Common myeloid progenitor, CD34-positive (primary cell): ENCODE results near the gene WNT6.

ENCODE experiments used
- CTCF ChIA-PET: fragments of 350-600 bp; sonication (Branson Sonifier 250); formaldehyde crosslinking; loops from one replicate; lab custom pipeline; 2021; ENCODE audit warnings: antibody characterized with exemption; lab: Charles Lee
- POLR2A ChIA-PET: fragments of 350-600 bp; sonication (Branson Sonifier 250); formaldehyde crosslinking; loops from one replicate; lab custom pipeline; 2021; ENCODE audit warnings: antibody characterized with exemption; lab: Charles Lee
- DNase-seq, 3 donors: peaks; one replicate each; pipeline versions ENCODE4 v3.0.0 to v3.0.0-alpha.2; 2013
- H3K27ac ChIP-seq, 2 experiments: 1 replicate in 1 of 2; 2 replicates in 1 of 2; pipeline ENCODE4 v1.7.0; 2013; ENCODE audit warnings: inconsistent platforms in 2 of 2, low read length in 2 of 2, mild to moderate bottlenecking in 2 of 2, low read depth in 1 of 2, moderate library complexity in 1 of 2; ENCODE audit not compliant: severe bottlenecking in 2 of 2, insufficient read depth in 1 of 2, poor library complexity in 1 of 2
- H3K27me3 ChIP-seq, 5 experiments: replicated peaks in 2 of 5; 1 replicate in 3 of 5; 2 replicates in 2 of 5; pipeline versions ENCODE4 v1.6.1 to v1.7.0; 2013; ENCODE audit warnings: low read length in 4 of 5, mild to moderate bottlenecking in 2 of 5, moderate library complexity in 2 of 5, inconsistent platforms in 1 of 5; ENCODE audit not compliant: insufficient read depth in 5 of 5, control insufficient read depth in 4 of 5
- H3K36me3 ChIP-seq, 4 experiments: 1 replicate in 2 of 4; 2 replicates in 2 of 4; pipeline versions ENCODE4 v1.6.1 to v1.7.0; 2013; ENCODE audit warnings: low read length in 3 of 4, control low read depth in 1 of 4, mild to moderate bottlenecking in 1 of 4; ENCODE audit not compliant: control insufficient read depth in 4 of 4, insufficient read depth in 4 of 4
- H3K4me1 ChIP-seq, 4 experiments: 1 replicate in 3 of 4; 2 replicates in 1 of 4; pipeline versions ENCODE4 v1.6.1 to v1.7.1; 2013; ENCODE audit warnings: low read length in 3 of 4, mild to moderate bottlenecking in 3 of 4, control low read depth in 1 of 4, inconsistent platforms in 1 of 4, moderate library complexity in 1 of 4; ENCODE audit not compliant: control insufficient read depth in 4 of 4, insufficient read depth in 4 of 4; ENCODE audit errors: control extremely low read depth in 1 of 4
- H3K4me3 ChIP-seq, 7 experiments: 1 replicate in 4 of 7; 2 replicates in 3 of 7; pipeline versions ENCODE4 v1.5.1 to v1.7.0; 2013; ENCODE audit warnings: mild to moderate bottlenecking in 7 of 7, low read length in 6 of 7, moderate library complexity in 6 of 7, inconsistent platforms in 2 of 7, low read depth in 2 of 7, control low read depth in 1 of 7; ENCODE audit not compliant: insufficient read depth in 4 of 7, control insufficient read depth in 1 of 7; ENCODE audit errors: extremely low read depth in 1 of 7
- H3K9me3 ChIP-seq, 5 experiments: 1 replicate in 4 of 5; 2 replicates in 1 of 5; pipeline versions ENCODE4 v1.6.1 to v1.7.1; 2013; ENCODE audit warnings: low read length in 4 of 5, mild to moderate bottlenecking in 2 of 5, inconsistent platforms in 1 of 5, low read depth in 1 of 5, moderate library complexity in 1 of 5; ENCODE audit not compliant: control insufficient read depth in 4 of 5, insufficient read depth in 2 of 5; ENCODE audit errors: control extremely low read depth in 1 of 5
- WGBS: methylation state at CpG from one replicate; pipeline ENCODE4 v1.1.5; 2013; ENCODE audit not compliant: insufficient coverage; 5-methylcytosine and 5-hydroxymethylcytosine counted together

WNT6 gene

DNA sequence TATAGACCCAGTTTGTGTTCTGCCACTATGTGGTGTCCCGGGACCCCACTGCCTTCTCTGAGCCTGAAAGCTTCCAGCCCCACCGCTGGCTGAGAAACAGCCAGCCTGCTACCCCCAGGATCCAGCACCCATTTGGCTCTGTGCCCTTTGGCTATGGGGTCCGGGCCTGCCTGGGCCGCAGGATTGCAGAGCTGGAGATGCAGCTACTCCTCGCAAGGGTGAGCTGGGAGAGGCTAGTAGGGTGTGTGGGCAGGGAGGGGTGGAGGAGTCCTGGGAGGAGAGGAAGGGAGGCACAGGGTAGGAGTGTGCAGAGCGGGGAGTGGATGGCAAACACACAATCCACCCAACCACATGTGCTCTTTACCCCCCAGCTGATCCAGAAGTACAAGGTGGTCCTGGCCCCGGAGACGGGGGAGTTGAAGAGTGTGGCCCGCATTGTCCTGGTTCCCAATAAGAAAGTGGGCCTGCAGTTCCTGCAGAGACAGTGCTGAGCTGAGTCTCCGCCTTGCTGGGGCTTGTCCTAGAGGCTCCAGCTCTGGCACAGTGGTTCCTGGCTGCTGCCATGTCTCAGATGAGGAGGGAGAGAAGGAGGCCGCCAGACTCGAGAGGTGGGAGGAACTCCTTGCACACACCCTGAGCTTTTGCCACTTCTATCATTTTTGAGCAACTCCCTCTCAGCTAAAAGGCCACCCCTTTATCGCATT lies 44.9 kb upstream of the WNT6 start:
- 100% methylated on average over 8 of the region's 13 CpGs for WGBS
- ChIA-PET CTCF (interaction anchor here (1.0 kb wide), 1 partner anchor 9 kb away, joined by 3 read pairs; no protein-coding TSS in a partner anchor), POLR2A (no interaction called here)
- H3K4me1 ChIP-seq = no peaks in the 10 kb centered on the region
- H3K27ac ChIP-seq = no peak overlapping the region
- DNase-seq = no peak
- no peak overlapping the region for H3K4me3 ChIP-seq
- H3K9me3 ChIP-seq = no peaks in the 10 kb centered on the region
- H3K36me3 ChIP-seq = no peaks in the 10 kb centered on the region
- H3K27me3 ChIP-seq = peaks cover 0 to 9% (median 5%) of the 10 kb centered on the region in 5 experiments

DNA sequence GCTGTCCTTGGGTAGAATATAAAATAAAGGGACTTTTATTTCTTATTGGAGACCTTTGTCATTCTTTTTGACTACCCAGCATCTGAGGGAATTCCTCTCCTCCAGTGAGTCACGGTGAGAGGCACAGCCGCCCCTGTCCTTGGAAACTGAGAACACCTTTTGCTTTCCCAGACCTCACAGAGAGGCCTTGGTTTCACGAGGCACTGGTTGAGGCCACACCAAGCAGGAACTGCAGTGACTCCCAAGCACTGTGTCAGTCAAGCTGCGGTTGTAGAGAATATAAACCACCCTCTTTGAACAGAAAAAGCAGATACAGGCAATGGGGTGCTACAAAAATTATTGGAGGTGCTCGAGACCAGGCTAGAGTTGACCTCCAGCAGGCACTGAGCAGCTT lies 44.4 kb upstream of the WNT6 start:
- ChIA-PET POLR2A (no interaction called here), CTCF (interaction anchor here (1.0 kb wide), 1 partner anchor 10 kb away, joined by 3 read pairs; no protein-coding TSS in a partner anchor)

DNA sequence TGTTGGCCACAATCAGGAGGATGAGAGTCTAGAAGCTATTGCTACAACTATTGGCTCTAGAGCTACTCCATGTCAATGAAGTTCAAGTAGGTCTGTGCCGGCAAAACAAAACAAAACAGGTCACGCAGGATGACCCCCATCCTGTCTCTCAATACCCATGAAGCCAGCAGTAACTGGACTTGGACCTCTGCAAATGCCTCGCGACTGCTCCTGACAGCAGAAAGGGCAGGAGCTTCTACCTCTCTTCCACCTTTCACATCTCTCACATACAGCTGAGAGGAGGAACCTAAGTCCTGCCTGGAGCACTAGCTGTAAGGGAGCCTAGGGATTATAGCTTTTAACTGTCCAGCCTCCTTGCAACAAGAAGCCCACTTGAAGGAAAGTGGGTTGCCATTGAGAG lies 44.0 kb upstream of the WNT6 start:
- WGBS = 100% methylated on average over 4 of the region's 4 CpGs
- ChIA-PET POLR2A (no interaction called here), CTCF (no interaction called here)
- H3K27me3 ChIP-seq = peaks cover 0 to 9% (median 5%) of the 10 kb centered on the region in 5 experiments
- H3K36me3 ChIP-seq = no peaks in the 10 kb centered on the region
- no peaks in the 10 kb centered on the region for H3K4me1 ChIP-seq
- no peak for DNase-seq
- no peak overlapping the region for H3K4me3 ChIP-seq
- no peaks in the 10 kb centered on the region for H3K9me3 ChIP-seq
- H3K27ac ChIP-seq = no peak overlapping the region

More for the DNA sequence above, 44.4 kb upstream of the WNT6 start:
- no peak overlapping the region for H3K27ac ChIP-seq
- H3K36me3 ChIP-seq = no peaks in the 10 kb centered on the region
- H3K4me3 ChIP-seq = no peak overlapping the region
- peaks cover 0 to 9% (median 5%) of the 10 kb centered on the region in 5 experiments for H3K27me3 ChIP-seq
- WGBS = 99% methylated on average over 4 of the region's 5 CpGs
- H3K9me3 ChIP-seq = no peaks in the 10 kb centered on the region
- DNase-seq = no peak
- no peaks in the 10 kb centered on the region for H3K4me1 ChIP-seq

DNA sequence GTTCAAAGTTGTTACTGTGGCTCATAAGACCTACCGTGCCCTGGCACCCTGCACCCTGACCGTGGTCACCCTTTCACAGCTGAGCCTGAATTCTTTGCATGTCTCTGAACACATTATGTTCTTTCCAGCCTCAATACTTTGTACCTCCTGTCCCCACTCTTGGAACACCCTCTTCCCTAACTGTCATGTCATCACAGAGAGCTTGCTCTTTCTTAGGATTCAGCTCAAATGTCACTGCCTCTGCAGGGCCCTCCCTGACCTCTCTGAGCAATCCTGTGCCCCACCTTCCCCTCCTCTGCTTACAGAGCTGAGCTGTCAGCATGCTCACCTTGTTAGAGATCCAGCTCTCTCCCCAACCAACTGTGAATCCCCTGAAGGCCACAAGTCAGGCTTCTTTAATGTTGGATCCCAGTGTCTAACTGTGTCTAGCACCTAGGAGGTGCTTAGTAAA lies 43.0 kb upstream of the WNT6 start:
- no peaks in the 10 kb centered on the region for H3K9me3 ChIP-seq
- H3K27me3 ChIP-seq = peaks cover 0 to 13% (median 5%) of the 10 kb centered on the region in 5 experiments
- no peak overlapping the region for H3K27ac ChIP-seq
- CTCF ChIA-PET = interaction anchor here (1.1 kb wide), 2 partner anchors 25 to 36 kb away, joined by 3 to 4 read pairs; no protein-coding TSS in a partner anchor
- POLR2A ChIA-PET = no interaction called here
- no peaks in the 10 kb centered on the region for H3K4me1 ChIP-seq
- no peaks in the 10 kb centered on the region for H3K36me3 ChIP-seq
- no peak for DNase-seq
- H3K4me3 ChIP-seq = no peak overlapping the region
- 93% methylated on average over 2 of the region's 2 CpGs for WGBS

DNA sequence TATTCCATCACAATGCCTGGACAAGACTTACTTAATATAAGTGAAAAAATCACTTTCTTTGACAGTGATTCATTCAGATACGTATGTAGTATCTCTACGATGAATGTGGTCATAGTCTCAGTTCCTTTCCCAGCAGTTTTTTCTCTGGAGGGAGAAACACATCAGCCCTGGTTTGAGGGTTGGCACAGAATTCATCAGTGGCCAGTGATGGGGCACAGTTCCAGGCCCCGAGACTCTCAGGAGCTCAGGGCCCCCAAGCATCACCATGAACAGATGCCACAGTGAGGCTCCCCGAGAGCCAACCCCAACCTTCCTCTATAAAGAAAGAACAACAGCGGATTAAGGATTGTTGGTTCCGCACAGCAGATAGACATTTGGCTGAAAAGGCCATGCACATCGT lies 40.5 kb upstream of the WNT6 start:
- H3K27ac ChIP-seq = no peak overlapping the region
- DNase-seq = no peak
- no peaks in the 10 kb centered on the region for H3K4me1 ChIP-seq
- peaks cover 0 to 11% (median 4%) of the 10 kb centered on the region in 5 experiments for H3K27me3 ChIP-seq
- no peaks in the 10 kb centered on the region for H3K36me3 ChIP-seq
- WGBS = 96% methylated on average over 6 of the region's 7 CpGs
- ChIA-PET CTCF (no interaction called here), POLR2A (no interaction called here)
- no peak overlapping the region for H3K4me3 ChIP-seq
- no peaks in the 10 kb centered on the region for H3K9me3 ChIP-seq

DNA sequence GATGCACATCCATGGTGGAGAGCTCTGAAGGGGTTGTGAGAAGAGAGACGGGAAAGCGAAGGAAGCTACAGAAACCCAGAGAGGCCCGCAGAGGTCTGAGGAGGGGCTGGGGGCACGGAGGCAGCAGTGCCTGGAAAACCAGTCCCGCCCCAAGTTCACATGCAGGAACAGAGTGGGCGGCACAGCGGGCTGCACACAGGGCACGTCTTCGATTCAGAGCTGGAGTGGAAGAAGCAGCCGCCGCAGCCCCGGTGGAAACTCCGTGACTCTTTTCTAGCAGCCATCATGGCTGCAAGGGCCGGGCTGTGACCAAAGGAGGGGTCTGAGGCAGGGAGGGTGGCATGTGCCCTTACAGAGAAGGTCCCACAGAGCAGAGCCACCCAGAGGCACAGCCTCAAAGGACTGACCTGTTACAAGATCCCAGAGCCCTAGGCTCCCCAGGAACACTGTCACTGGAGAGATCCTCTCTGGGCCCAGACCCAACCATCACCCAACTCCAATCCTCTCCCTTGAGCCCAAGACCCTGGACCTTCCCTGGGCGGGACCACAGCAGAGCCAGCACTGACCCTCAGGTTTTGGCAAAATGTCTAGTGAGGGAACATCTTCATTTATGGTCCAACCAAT lies 38.7 kb upstream of the WNT6 start:
- H3K4me1 ChIP-seq = no peaks in the 10 kb centered on the region
- no peak overlapping the region for H3K4me3 ChIP-seq
- no peak overlapping the region for H3K27ac ChIP-seq
- ChIA-PET POLR2A (no interaction called here), CTCF (no interaction called here)
- H3K27me3 ChIP-seq = peaks cover 0 to 10% (median 2%) of the 10 kb centered on the region in 5 experiments
- WGBS = 96% methylated on average over 14 of the region's 15 CpGs
- no peaks in the 10 kb centered on the region for H3K36me3 ChIP-seq
- H3K9me3 ChIP-seq = no peaks in the 10 kb centered on the region
- no peak for DNase-seq

DNA sequence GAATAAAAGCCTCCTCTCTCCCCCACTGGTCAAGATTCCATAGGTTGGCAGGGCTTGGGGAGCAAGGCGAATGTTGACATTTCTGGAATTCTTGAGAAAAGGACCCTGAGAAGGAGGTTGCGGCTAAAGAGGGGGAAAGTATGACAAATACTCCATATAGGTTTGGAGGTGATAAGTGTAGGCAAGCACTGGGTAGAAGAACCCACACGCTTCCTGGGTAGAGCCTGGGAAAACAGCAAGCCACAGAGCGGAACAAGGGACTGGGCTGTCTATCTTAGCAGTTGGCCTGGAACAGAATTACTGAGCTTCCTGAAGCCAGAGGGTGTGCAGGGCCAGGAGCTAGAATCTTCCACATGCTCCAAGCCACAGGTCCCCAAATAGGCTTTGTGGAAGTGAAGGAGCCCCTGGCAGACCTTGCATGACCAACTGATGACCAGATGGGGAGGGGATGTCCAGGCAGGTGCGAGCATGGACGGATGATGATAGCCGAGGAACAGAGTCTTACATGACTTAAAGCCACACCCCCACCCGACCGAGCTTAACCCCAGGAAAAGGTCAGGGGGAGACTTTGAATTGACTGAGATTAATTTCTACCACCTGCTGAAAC lies 37.9 kb upstream of the WNT6 start:
- 94% methylated on average over 9 of the region's 9 CpGs for WGBS
- Histone ChIP-seq H3K36me3 (no peaks in the 10 kb centered on the region), H3K27me3 (peaks cover 0 to 10% (median 2%) of the 10 kb centered on the region in 5 experiments), H3K4me1 (no peaks in the 10 kb centered on the region), H3K27ac (no peak overlapping the region), H3K4me3 (no peak overlapping the region), H3K9me3 (no peaks in the 10 kb centered on the region)
- ChIA-PET POLR2A (no interaction called here), CTCF (no interaction called here)
- no peak for DNase-seq
